Measurements from ENCODE around the gene SH2D1B.

SH2D1B gene

DNA sequence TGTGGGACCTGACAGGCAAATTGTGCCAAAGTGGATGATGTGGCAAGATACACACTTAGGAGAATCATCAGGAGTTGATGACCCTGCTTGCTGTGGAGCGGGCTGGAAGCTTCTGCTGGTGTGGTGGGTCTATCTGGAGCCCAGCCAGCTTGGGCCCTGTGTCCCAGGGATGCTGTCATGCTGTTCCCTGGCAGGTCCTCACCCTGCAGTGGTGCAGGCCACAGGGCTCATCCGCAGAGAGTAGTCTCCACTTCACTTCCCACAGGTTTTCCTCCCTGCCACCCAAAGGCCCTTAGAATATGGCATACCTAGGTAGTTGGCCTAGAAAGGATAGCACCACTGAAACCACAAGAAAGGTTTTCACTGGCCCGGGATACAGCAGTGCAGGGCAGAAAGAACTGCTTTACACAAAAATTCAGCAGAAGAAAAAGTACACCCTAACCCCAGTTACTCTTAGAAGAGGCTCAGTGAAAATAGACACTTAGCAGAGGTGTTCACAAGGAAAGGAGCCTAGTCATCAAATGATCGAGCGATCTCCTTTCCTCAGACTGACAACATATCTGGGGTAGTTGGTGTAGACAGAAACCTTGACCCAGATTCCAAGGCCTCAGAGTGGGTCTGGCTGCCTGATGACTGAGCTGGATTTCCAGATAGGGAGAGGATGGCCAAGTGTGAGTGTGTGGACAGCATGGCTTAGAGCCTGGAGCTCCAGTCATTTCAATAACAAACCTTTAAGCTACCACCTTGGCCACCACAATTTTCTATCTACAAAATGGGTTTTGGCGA lies 31.7 kb downstream of the SH2D1B start:
- DNase-seq: no peak

DNA sequence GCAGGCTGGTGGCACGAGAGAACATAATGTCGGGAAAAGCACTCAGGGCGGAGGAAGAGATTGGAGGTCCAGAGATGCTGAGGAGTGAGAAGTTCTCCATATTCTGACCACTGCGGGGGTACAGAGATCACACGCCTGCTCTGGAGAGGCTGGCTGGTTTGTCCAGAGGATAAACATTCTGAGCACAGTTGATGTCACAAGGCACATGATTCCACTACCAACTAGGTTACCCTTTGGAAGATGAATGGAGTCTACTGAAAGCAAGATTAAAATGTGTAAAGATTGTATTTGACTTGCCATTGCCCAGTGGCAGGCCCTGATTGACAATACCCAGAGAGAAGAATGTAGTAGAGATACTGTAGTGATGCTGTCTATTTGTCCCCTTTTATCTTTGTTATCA lies 35.2 kb downstream of the SH2D1B start, which contains the start of gene SPATA46:
Gene SPATA46 (minus strand): TSS at position 164 of the 400 bp plus-strand sequence. CDS start 64 bp downstream, at position 100.
- DNase-seq: no peak

DNA sequence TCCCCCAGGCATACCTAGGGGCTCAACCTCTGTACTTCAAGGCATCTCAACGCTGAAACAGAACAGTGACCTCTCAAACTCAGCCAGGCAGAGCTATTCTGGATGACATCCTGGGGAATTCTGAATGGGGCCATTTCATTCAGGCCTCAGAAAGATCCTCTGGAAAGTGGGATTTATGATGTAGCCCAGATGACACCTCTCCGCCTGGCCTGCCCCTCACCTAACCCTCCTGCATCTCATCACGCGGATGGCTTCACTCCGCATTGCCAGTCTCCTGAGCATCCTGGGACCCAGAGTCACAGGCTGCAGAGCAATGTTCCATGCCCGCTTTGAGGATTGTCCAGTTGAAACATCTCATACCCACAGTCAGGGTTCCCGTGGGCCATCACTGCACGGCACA lies 36.5 kb downstream of the SH2D1B start:
- DNase-seq: no peak

DNA sequence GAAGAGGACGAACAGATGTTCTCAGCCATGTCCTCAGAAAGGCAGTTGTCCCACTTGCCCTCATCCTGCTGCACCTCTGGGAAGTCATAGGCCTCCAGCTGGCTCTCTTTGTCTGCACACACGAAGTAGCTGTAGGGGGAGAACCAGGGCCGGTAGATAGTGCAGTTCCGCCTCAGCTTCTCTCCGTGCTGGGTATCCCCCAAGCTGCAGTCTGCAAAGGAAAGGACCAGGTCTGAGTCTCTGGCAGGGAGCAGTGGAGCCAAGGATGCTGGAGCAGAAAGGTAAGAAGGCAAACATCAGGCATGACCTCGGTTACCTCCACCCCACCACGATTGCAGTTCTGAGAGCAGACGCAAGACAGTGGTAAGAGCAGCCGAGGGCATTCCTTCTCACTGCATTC lies 37.5 kb downstream of the SH2D1B start:
- DNase-seq: no peak

DNA sequence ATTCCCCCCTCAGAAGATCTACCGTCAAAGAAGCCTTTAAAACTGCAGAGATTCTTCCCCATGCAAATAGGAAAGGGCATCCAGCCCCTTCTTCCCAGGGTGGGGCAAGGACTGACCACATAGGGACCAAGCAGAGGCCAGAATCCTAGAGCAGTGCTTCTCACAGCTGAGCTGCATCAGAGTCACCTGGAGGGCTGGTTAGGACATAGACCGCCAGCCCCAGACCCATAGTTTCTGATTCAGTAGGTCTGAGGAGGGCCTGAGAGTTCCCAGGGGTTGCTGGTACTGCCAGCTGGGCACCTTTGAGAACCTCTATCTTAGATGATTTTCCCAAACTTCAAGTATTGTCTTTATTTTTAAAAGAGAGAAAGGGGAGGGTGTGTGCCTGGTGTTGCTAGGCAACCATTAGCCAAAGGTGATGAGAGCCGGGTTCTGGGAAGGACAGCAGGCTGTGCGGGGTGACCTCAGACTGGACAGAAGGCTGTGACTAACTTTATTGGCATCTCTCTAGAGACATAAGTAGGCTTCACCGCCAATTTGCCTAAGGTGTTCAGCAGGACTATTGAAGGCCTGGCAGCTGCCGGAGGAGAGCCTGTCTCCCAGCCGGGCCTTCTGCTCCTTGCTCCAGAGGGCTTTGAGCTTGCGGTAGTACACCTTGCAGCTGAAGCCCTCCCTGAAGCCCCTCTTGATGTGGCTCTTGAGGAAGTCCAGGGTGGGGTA lies 38.2 kb downstream of the SH2D1B start:
- no peak for DNase-seq

DNA sequence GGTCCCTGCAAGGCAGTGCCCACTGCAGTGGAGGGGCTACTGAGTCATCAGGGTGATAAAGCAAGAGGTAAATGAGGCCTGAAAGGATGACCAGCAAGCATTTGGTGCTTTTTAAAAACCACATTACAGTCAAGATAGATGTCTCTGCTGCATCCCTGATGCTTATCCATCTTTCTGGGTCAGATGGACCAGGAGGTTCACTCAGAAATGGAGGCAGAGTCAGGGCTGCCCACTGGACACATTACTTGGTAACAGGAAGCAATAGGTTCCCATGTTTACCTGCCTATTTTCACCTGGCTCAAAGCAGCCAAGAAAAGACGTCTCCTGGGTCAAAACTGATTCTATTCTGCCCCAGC lies 38.9 kb downstream of the SH2D1B start:
- DNase-seq: no peak

DNA sequence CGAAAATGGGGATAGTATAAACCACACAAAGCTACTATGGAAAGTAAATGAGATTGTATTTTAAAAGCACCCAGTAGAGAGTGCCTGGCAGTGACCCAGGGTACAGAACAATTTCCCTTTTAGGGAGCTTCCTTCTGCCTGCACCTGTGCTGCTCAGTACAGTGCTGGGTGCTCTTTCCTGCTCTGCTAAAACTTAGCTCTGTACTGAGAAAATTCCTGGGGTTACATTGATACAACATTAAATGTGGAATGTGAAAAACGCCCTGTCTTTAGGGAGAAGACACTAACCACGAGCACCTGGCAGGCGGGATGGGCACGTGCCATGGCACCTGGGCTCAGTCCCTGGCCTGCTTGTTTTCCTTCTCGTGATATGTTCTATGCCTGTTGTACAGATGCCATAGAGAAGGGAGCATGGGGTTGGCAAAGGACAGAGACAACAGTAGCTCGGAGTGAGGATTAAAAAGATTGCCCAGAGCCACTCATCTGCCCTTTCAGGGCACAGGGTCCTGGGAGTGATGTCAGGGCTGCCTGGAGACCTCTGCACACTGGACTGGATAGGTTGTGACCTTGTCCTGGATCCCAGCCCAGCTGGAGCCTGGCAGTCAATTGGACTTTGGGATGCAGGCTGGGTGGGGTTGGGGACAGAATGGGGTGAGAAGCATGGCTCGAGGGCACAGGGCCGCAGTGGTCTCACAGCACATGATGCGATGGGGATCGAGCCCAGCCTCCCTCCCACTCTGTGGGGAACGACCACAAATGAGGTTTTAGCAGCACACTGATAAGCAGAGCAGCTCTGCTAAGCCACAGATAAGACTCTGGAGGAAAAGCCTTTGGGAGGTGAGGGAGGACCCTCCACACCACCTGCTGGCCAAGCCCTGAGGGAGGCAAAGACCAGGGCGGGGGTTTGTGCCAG lies 39.5 kb downstream of the SH2D1B start:
- DNase-seq: no peak

DNA sequence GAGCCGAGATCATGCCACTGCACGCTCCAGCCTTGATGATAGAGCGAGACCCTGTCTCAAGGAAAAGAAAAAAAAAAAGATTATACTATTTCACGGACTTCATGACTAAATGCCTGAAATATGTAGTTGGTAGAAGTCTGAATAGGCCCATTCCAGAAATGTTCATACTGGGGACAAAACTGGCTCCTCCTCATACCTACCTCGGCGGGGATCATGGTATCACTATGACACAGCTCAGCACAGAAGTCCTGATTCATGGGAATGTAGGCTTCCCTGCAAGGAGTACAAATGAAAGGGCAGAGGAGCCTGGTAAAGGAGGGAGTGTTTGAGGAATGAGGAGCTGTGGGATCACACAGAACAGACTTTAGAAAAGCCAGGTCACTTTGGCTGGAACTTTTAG lies 40.3 kb downstream of the SH2D1B start:
- no peak for DNase-seq

DNA sequence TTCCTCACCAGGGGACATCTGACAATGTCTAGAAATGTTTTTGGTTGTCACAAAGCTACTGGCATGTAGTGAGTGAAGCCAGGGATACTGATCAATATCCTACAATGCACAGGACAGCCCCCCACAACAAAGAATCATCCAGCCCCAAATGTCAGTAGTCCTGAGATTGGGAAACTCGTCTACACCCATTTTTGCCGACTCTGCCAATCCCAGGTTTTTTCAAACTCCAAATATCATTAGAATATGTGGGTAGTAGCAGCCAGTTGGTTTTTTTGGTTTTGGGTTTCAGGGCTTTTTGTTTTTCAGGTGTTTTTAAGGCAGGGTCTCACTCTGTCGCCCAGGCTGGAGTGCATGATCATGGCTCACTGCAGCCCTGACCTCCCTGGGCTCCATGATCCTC lies 41.2 kb downstream of the SH2D1B start:
- DNase-seq: no peak

DNA sequence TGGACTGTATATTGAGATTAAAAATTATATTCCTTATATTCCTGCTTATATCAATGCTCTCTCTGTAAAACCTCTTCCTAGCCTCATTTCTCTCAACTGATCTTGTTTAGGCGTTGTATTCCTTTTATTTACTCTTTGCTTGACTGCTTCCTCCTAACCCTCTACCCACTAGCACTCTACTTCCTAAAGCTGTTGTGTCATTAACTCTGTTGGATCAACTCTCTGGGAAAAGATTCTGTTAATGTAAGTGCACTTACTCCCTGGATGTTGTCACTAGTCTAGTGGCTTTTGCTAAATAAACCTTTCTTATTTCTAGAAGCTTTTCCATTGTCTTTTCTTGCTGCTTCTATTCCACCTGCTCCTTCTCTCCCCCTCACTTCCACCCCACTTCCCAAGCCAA lies 41.8 kb downstream of the SH2D1B start:
- no peak for DNase-seq

DNA sequence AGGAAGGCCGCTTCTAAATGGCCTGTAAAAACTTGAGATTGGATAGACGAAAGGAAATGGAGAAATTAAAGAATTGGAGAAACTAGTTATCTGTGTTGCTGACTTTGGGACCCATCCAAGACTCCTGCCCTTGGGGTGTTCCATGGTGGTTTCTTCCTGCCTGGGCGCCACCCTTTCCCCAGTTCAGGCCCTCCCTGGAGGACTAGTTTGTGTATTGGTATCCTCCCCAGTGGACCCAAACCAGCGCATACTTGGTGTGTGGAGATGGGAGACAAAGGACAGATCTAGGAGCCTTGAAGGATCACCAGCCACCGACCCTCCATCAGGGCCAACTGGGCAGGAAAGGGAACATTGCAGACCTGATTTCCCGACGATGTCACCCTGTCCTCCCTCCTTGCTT lies 42.4 kb downstream of the SH2D1B start:
- no peak for DNase-seq

DNA sequence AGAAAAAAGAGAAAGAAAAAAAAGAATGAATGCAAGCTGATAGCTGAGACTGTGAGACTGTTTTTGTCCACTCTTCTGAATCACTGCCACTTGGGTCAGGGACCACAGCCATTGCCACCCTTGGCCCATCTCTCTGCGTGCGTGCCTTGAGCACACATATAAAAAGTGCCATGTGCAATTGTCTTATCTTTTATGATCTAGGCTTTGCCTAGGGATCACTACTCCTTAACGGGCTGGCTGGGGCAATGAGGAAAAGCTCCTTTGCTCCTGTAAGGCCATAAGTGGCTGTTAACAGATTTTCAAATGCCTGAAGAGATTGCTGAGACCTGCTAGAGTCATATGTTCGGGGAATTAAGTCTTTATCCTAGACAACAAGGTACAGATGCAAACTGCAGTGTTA lies 43.5 kb downstream of the SH2D1B start:
- no peak for DNase-seq

DNA sequence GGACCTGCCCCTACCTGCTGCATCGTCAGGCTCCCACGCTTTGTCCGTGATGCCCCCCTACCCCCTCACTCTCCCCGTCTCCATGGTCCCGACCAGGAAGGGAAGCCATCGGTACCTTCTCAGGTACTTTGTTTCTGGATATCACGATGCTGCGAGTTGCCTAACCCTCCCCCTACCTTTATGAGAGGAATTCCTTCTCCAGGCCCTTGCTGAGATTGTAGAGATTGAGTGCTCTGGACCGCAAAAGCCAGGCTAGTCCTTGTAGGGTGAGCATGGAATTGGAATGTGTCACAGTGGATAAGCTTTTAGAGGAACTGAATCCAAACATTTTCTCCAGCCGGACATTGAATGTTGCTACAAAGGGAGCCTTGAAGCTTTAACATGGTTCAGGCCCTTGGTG lies 44.2 kb downstream of the SH2D1B start:
- DNase-seq: no peak

DNA sequence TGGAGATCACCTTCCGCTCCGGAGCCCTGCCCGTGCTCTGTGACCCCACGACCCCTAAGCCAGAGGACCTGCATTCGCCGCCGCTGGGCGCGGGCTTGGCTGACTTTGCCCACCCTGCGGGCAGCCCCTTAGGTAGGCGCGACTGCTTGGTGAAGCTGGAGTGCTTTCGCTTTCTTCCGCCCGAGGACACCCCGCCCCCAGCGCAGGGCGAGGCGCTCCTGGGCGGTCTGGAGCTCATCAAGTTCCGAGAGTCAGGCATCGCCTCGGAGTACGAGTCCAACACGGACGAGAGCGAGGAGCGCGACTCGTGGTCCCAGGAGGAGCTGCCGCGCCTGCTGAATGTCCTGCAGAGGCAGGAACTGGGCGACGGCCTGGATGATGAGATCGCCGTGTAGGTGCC lies 44.9 kb downstream of the SH2D1B start:
- no peak for DNase-seq

DNA sequence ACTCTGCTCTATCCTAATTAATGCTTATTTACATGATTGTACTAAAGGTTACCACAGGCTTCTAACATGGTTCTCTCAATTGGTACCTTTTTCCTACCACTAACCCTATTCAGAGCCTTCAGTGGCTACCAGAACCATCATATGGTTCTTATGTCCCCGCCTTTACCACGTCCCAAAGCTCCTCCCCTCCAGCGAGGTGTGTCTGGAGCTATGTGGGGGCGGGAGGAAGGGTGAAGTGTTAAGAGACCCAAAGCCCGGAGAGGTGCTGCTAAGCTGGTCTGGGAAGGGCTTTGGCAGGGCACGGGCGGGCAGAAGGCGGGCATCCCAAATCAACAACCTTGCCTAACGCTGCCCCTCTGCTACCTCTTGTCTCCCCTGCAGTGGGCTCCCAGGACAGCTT lies 45.3 kb downstream of the SH2D1B start:
- DNase-seq: no peak

DNA sequence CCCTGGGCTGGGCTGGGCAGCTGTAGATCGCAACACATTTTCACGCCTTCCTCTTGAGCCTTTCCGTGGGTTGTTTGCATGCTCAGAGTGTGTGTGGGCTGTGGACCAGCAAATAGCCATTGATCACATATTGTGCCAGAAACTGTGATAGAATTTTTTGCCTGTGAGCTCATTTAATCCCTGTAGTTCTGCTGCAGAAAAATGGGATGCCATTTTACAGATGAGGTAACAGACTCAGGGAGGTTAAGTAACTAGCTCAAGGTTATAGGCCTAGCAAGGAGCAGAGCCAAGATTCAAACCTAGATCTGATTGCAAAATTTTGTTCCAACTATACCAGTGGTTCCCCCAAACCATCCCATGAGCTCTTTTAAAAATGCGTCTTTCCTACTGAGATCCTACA lies 45.8 kb downstream of the SH2D1B start:
- no peak for DNase-seq

DNA sequence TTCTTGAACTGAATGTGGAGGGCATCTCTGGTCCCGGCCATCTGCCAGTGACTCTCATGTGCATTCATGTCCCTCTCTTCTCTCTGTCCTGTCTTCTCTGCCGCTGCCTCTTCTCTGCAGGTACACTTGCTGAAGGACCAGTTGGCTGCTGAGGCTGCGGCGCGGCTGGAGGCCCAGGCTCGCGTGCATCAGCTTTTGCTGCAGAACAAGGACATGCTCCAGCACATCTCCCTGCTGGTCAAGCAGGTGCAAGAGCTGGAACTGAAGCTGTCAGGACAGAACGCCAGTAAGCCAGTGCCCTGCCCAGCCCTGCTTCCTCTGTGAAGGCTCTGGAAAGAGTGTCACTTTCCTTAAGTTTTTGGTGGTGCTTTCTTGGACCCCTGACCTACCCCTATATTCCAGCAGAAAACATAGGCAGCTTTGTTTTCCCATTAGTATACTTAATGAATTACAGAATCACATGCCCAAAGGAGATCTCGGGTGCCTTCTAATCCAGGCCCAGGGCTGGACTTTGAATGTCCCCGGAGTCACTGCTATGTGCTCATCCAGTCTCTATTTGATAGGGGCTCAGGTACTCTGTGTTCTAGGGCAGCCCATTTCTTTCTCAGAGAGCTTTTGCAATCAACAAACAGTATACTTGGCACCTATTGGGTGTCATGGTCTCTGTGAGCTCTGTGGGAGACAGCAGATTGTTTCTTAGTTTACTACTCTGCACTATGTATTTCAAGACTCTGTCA lies 46.5 kb downstream of the SH2D1B start:
- no peak for DNase-seq

DNA sequence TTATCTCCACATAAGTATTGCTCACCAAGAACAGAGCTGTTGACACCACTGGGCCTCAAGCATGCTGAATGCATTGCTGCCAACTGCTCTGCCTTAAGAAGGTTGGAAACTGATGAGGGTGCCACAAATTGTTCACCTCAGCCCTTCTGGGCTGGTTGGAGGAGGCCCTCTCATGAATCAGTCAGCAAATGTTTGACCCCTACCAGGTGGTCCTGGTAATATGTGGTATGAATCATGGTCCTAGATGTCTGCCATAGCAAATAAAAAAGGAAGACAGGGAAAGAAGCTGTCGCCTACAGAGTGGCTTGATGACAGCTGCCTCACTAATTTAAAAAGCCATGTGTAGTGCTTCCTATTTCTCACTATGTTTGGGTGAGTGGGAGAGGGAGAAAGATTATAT lies 47.4 kb downstream of the SH2D1B start:
- DNase-seq: no peak

DNA sequence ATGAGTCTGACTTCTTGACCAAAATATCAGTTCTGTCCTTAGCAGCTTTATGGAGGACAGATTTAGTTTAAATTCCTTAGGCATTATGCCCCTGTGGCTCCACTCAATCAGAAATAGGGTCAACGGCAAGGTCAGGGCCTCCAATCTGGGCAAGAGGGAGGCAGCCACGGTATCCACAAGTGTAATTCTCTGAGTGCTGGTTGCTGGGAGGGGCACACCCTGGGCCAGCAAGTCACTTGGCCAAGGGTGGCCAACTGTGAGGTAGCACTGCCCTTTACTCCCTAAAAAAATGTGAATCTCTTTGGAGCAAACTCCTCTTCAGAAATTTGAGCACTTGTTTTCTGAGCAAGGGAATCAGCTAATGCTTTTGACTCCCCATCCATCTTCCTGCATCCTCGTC lies 48.1 kb downstream of the SH2D1B start:
- no peak for DNase-seq

DNA sequence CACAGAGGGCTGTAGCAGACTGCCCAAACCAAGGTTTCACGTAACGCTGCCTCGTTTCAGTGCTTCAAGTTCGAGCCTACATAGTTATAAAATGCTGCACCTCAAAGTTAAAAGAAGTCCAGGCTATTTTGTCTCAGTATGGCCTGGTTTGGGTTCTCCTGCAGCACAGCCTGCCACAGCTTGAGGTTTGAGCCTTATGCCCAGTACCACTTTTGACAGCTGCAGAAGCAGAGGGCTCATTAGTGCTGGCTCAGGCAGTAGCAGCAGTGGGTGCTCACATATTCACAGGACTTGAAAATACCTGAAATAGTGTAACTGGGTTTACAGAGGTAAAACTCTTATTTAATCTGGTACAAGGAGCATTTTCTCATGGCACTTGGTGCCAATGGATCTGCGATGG lies 50.6 kb downstream of the SH2D1B start:
- DNase-seq: no peak

DNA sequence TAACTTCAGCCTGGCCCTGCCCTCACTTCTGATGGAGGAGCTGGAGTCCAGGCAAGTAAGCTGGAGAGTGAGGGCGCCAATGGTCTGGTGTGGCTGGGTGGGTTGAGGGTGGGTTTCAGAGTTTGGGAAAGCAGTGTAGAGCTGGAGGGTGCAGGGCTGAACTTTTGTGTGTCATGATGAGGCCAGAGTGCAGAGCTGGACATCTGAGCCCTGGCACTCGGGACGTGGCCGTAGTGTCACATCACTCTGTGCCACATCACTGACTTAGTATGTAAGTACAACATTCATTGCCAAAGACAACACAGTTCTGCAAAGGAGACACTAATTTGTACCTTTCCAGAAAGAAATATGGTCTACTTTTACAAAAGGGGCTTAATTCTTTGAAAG lies 51.1 kb downstream of the SH2D1B start:
- DNase-seq: no peak

DNA sequence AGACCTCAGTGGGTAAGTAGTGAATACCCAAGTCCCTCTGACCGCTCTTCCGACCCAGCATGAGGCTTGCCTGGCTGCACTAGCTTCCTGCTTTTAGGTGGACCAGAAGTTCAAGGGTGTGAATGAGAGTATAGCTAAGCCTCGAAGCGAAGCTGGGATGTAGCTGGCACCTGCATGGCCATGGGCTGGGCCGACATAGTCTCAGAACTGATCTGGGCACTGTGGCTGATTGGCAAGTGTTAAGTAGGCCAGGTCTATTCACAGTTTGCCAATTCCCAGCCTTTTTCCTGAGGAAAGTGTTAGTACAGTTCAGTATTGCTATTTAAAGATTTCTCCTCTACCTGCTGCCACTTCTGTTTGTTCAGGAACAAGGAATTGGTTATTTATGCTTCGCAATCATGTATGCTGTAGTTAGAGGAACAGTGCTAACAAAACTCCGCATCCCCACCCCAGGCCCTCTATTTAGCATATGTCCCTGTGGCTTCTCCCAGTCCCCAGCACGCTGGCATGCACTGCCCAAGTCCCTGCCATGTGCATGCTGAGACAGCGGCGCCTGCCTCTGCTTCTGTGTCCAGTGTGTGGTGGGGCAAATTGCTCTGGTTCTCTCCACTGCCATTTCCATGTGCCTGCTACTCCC lies 51.6 kb downstream of the SH2D1B start:
- no peak for DNase-seq

All from NCI-H1092 (cell line).